ENCODE measurements around the gene TNS1.

TNS1 gene

GRCh38 chr2:217913436-217913835 lies 89.4 kb downstream of the TNS1 start:
- no peak for DNase-seq (ENCODE audit: low read depth in 3 of 3)

GRCh38 chr2:217912098-217913024 lies 90.4 kb downstream of the TNS1 start:
- DNase-seq (ENCODE audit: low read depth in 3 of 3): no peak

- no peak for DNase-seq (ENCODE audit: low read depth in 3 of 3)
Observed at GRCh38 chr2:217911283-217912097, 91.3 kb downstream of the TNS1 start.

GRCh38 chr2:217910875-217911212 lies 92.0 kb downstream of the TNS1 start:
- DNase-seq (ENCODE audit: low read depth in 3 of 3): no peak

- DNase-seq (ENCODE audit: low read depth in 3 of 3): no peak
Observed at GRCh38 chr2:217909156-217909820, 93.5 kb downstream of the TNS1 start.

- DNase-seq (ENCODE audit: low read depth in 3 of 3): no peak
Observed at GRCh38 chr2:217908544-217908943, 94.3 kb downstream of the TNS1 start.

- no peak for DNase-seq (ENCODE audit: low read depth in 3 of 3)
Observed at GRCh38 chr2:217907266-217907665, 95.5 kb downstream of the TNS1 start.

GRCh38 chr2:217906798-217907197 lies 96.0 kb downstream of the TNS1 start:
- no peak for DNase-seq (ENCODE audit: low read depth in 3 of 3)

GRCh38 chr2:217905896-217906295 lies 96.9 kb downstream of the TNS1 start:
- DNase-seq (ENCODE audit: low read depth in 3 of 3): no peak

- DNase-seq (ENCODE audit: low read depth in 3 of 3): no peak
Observed at GRCh38 chr2:217905395-217905794, 97.4 kb downstream of the TNS1 start.

- DNase-seq (ENCODE audit: low read depth in 3 of 3): no peak
Observed at GRCh38 chr2:217904614-217904965, 98.2 kb downstream of the TNS1 start.

GRCh38 chr2:217903859-217904613 lies 98.8 kb downstream of the TNS1 start:
- no peak for DNase-seq (ENCODE audit: low read depth in 3 of 3)

GRCh38 chr2:217903142-217903858 lies 99.5 kb downstream of the TNS1 start:
- DNase-seq (ENCODE audit: low read depth in 3 of 3): no peak

- no peak for DNase-seq (ENCODE audit: low read depth in 3 of 3)
Observed at GRCh38 chr2:217902379-217903141, 100.2 kb downstream of the TNS1 start.

GRCh38 chr2:217901835-217902378 lies 100.9 kb downstream of the TNS1 start:
- DNase-seq (ENCODE audit: low read depth in 3 of 3): no peak

- no peak for DNase-seq (ENCODE audit: low read depth in 3 of 3)
Observed at GRCh38 chr2:217901400-217901799, 101.4 kb downstream of the TNS1 start.

- no peak for DNase-seq (ENCODE audit: low read depth in 3 of 3)
Observed at GRCh38 chr2:217900780-217901360, 101.9 kb downstream of the TNS1 start.

GRCh38 chr2:217900010-217900779 lies 102.6 kb downstream of the TNS1 start:
- DNase-seq (ENCODE audit: low read depth in 3 of 3): no peak

Data from stimulated activated CD4-positive, alpha-beta T cell treated with anti-CD3 and anti-CD28 coated beads, TNF-alpha, amount 100 ng/mL, for 48 hours (primary cell).